Renal pelvis (tissue), 4 donors: ENCODE measurements around the gene CYP8B1. TPM values are rescaled to one million over a fixed set of nuclear protein-coding genes. Genes with fewer than 3 reads are reported as not detected.

Experiments used
- DNase-seq: peaks from one replicate; pipeline ENCODE4 v3.0.0-alpha.2; 2013
- polyA plus RNA-seq, 3 donors: library from polyadenylated mRNA; unstranded; fragments of 120-200 nt; gene quantifications; one replicate each; pipeline ENCODE4 v1.2.1, GENCODE V29; 2013; ENCODE audit not compliant: insufficient read length in 3 of 3

CYP8B1 gene
- polyA plus RNA-seq, 3 donors = 0.84 to 1.5 (median 1.3) TPM

- no peak for DNase-seq
Measured at GRCh38 chr3:42827023-42827422, 48.7 kb downstream of the CYP8B1 start.

DNA sequence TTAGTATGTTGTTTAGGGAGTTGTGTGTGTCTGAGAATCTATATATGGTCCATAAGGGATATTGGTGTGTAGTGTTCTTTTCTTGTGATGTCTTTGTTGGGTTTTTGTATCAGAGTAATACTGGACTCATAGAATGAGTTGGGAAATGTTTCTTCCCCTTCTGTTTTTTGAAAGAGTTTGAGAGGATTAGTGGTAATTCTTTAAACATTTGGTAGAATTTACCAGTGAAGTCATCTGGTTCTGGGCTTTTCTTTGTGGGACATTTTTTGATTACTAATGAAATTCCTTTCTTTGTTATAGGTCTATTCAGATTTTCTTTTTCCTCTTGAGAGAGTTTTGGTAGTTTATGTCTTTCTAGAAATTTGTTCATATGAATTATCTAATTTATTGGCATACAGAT is 49.5 kb downstream of the CYP8B1 start:
- DNase-seq = no peak

DNA sequence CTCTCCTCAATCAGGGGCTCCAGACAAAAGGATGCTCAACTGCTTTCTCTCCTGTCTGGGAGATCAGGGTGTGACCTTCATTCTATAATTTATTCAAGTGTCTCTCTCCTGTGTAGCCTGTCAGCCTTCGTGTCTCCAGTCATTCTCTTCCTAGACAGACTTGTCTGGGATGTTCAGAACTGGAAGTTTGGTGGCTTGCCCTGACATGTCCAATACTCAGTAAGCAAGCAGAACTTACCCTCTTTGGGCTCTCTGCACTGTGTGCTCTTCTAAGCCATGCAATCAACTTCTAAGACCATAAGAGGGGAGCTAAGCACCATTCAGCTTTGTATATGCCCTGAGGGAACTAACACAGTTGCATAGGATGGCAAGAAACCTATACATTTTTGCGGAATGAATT is 52.3 kb downstream of the CYP8B1 start:
- DNase-seq = no peak

- DNase-seq = no peak
Measured at GRCh38 chr3:42822828-42823227, 52.9 kb downstream of the CYP8B1 start.

Other genes with a start within 250 kb of the CYP8B1 start
- gene ZBTB47, start 222.2 kb downstream of the CYP8B1 start, polyA plus RNA-seq = 10 to 100 TPM; 16.8 to 19.3 (median 17.2) TPM
- gene KLHL40, start 190.3 kb downstream of the CYP8B1 start, polyA plus RNA-seq = under 1 TPM in 1 of 3 donors, not detected in 2; 0.07 TPM
- 1 to 10 TPM in 1 of 3 donors, under 1 TPM in 2; 0.48 to 1.3 (median 0.54) TPM for gene HHATL, start 173.1 kb downstream of the CYP8B1 start, polyA plus RNA-seq
- 1 to 10 TPM; 2.4 to 3.9 (median 3.6) TPM for gene CCDC13, start 102.6 kb downstream of the CYP8B1 start, polyA plus RNA-seq
- gene HIGD1A, start 71.4 kb downstream of the CYP8B1 start, polyA plus RNA-seq = 100 to 1,000 TPM; 132 to 145 (median 136) TPM
- 1 to 10 TPM; 2.4 to 4.3 (median 3.2) TPM for gene ACKR2, start 66.4 kb downstream of the CYP8B1 start, polyA plus RNA-seq
- gene ZNF662, start 30.3 kb upstream of the CYP8B1 start, polyA plus RNA-seq = 10 to 100 TPM; 21.0 to 43.6 (median 38.2) TPM
- gene GASK1A, start 103.4 kb upstream of the CYP8B1 start, polyA plus RNA-seq = 1 to 10 TPM; 4.5 to 5.4 (median 4.9) TPM
- gene POMGNT2, start 230.2 kb upstream of the CYP8B1 start, polyA plus RNA-seq = 10 to 100 TPM; 23.2 to 26.1 (median 24.8) TPM